Caco-2 (cell line): ENCODE data around the gene FRMD7. TPM values are rescaled to one million over a fixed set of nuclear protein-coding genes. Genes with fewer than 3 reads are reported as not detected.

ENCODE experiments used
- BruUV-seq: library from RNA; stranded (reverse); fragments of 400-500 nt; replicated peaks from 2 replicates; lab custom pipeline; 2021; lab: Mats Ljungman, UMichigan
- CTCF ChIA-PET: fragments of 300-600 bp; sonication (Branson Sonifier 250); formaldehyde crosslinking; loops from one replicate; lab custom pipeline; 2022; ENCODE audit warnings: antibody characterized with exemption; lab: Charles Lee
- POLR2A ChIA-PET: fragments of 300-600 bp; sonication (Branson Sonifier 250); formaldehyde crosslinking; loops from one replicate; lab custom pipeline; 2022; ENCODE audit warnings: antibody characterized with exemption; lab: Charles Lee
- DNase-seq, 2 experiments: peaks; one replicate each; pipeline versions ENCODE4 v3.0.0 to v3.0.0-alpha.2; 2020 to 2022
- H3K27me3 ChIP-seq: replicated peaks from 2 replicates; pipeline ENCODE4 v1.6.0; 2011; ENCODE audit warnings: low read length; ENCODE audit not compliant: control insufficient read depth, insufficient read depth
- H3K36me3 ChIP-seq: 2 replicates; pipeline ENCODE4 v1.5.1; 2011; ENCODE audit warnings: low read length; ENCODE audit not compliant: control insufficient read depth, insufficient read depth
- H3K4me1 ChIP-seq: fragments of 250-450 bp; sonication (Bioruptor Pico); 2 replicates; pipeline ENCODE4 v1.5.1; 2020; ENCODE audit warnings: mild to moderate bottlenecking
- H3K4me3 ChIP-seq: 2 replicates; pipeline ENCODE4 v1.5.1; 2011; ENCODE audit warnings: low read depth, mild to moderate bottlenecking, control low read depth, low read length
- H3K9me3 ChIP-seq: fragments of 250-450 bp; sonication (Bioruptor Pico); 2 replicates; pipeline ENCODE4 v1.5.1; 2020; ENCODE audit warnings: mild to moderate bottlenecking, moderate library complexity
- H3K27ac Mint-ChIP-seq: one replicate; pipeline ENCODE4 v1.8.0; 2022; ENCODE audit warnings: mixed read lengths; ENCODE audit not compliant: unreplicated experiment
- H3K27me3 Mint-ChIP-seq: one replicate; pipeline ENCODE4 v1.8.0; 2022; ENCODE audit warnings: mixed read lengths; ENCODE audit not compliant: insufficient read depth, unreplicated experiment
- H3K36me3 Mint-ChIP-seq: one replicate; pipeline ENCODE4 v1.8.0; 2022; ENCODE audit warnings: mild to moderate bottlenecking, mixed read lengths; ENCODE audit not compliant: insufficient read depth, unreplicated experiment
- H3K4me1 Mint-ChIP-seq: one replicate; pipeline ENCODE4 v1.8.0; 2022; ENCODE audit warnings: low read depth, mixed read lengths; ENCODE audit not compliant: unreplicated experiment
- H3K4me3 Mint-ChIP-seq: one replicate; pipeline ENCODE4 v1.8.0; 2022; ENCODE audit warnings: mild to moderate bottlenecking, moderate library complexity, mixed read lengths; ENCODE audit not compliant: unreplicated experiment
- H3K9me3 Mint-ChIP-seq: one replicate; pipeline ENCODE4 v1.8.0; 2022; ENCODE audit warnings: mixed read lengths; ENCODE audit not compliant: unreplicated experiment
- intact Hi-C: fragments of 100-400 bp; cut with micrococcal nuclease; formaldehyde crosslinking; loops from one replicate; pipeline ENCODE4 v1.10.0; 2022; ENCODE audit not compliant: unreplicated experiment
- total RNA-seq: library from RNA; stranded (reverse); gene quantifications from 2 replicates; pipeline ENCODE4 v1.2.3, GENCODE V29; 2022
- TF ChIP-seq, protein P1 (sequence below), 2 experiments: fragments of 200-600 bp in 1 of 2; IDR thresholded peaks; 1 replicate in 1 of 2; 2 replicates in 1 of 2; pipeline versions ENCODE4 v1.5.1 to v1.8.0; 2011 to 2022; ENCODE audit warnings: antibody characterized with exemption in 1 of 2, control low read depth in 1 of 2, inconsistent platforms in 1 of 2, low read depth in 1 of 2, low read length in 1 of 2, mild to moderate bottlenecking in 1 of 2, moderate library complexity in 1 of 2; ENCODE audit not compliant: insufficient read depth in 1 of 2, severe bottlenecking in 1 of 2, unreplicated experiment in 1 of 2

FRMD7 gene
- total RNA-seq, 1 experiment from 2014 or later, result not detected

GRCh38 chrX:132031867-132032266, 96.0 kb downstream of the FRMD7 start:
- CTCF ChIA-PET, result no interaction called here
- TF ChIP-seq, protein P1, sequence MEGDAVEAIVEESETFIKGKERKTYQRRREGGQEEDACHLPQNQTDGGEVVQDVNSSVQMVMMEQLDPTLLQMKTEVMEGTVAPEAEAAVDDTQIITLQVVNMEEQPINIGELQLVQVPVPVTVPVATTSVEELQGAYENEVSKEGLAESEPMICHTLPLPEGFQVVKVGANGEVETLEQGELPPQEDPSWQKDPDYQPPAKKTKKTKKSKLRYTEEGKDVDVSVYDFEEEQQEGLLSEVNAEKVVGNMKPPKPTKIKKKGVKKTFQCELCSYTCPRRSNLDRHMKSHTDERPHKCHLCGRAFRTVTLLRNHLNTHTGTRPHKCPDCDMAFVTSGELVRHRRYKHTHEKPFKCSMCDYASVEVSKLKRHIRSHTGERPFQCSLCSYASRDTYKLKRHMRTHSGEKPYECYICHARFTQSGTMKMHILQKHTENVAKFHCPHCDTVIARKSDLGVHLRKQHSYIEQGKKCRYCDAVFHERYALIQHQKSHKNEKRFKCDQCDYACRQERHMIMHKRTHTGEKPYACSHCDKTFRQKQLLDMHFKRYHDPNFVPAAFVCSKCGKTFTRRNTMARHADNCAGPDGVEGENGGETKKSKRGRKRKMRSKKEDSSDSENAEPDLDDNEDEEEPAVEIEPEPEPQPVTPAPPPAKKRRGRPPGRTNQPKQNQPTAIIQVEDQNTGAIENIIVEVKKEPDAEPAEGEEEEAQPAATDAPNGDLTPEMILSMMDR (IDR thresholded peaks at IDR 0.05; ENCODE audit: insufficient read depth in 1 of 2, low read depth in 1 of 2, low read length in 1 of 2, severe bottlenecking in 1 of 2, unreplicated experiment in 1 of 2), result no peak
- POLR2A ChIA-PET, result interaction anchor here (1.1 kb wide), 1 partner anchor 8 kb away, joined by 3 read pairs; no protein-coding TSS in a partner anchor
- no peaks in the 10 kb centered on the region for H3K27me3 Mint-ChIP-seq
- Histone ChIP-seq H3K4me3 (no peak overlapping the region), H3K4me1 (peaks cover 6% of the 10 kb centered on the region; the same call in 1 of the 2 replicates), H3K9me3 (no peaks in the 10 kb centered on the region), H3K36me3 (no peaks in the 10 kb centered on the region), H3K27me3 (no peaks in the 10 kb centered on the region)
- H3K9me3 Mint-ChIP-seq, result no peaks in the 10 kb centered on the region
- H3K4me3 Mint-ChIP-seq, result no peak overlapping the region
- intact Hi-C loops, result no loop called here
- H3K4me1 Mint-ChIP-seq, result peaks cover 33% of the 10 kb centered on the region
- no peak overlapping the region for H3K27ac Mint-ChIP-seq
- H3K36me3 Mint-ChIP-seq, result peaks cover 11% of the 10 kb centered on the region
- no peak for DNase-seq
- no TSS peak for BruUV-seq

GRCh38 chrX:132030264-132030663, 97.6 kb downstream of the FRMD7 start:
- H3K4me3 ChIP-seq, result no peak overlapping the region
- H3K9me3 ChIP-seq, result no peaks in the 10 kb centered on the region
- Mint-ChIP-seq H3K27me3 (no peaks in the 10 kb centered on the region), H3K27ac (no peak overlapping the region), H3K4me1 (peaks cover 33% of the 10 kb centered on the region), H3K4me3 (no peak overlapping the region), H3K36me3 (peaks cover 11% of the 10 kb centered on the region), H3K9me3 (no peaks in the 10 kb centered on the region)
- intact Hi-C loops, result no loop called here
- CTCF ChIA-PET, result no interaction called here
- no peaks in the 10 kb centered on the region for H3K27me3 ChIP-seq
- H3K36me3 ChIP-seq, result no peaks in the 10 kb centered on the region
- TF ChIP-seq, protein P1 (IDR thresholded peaks at IDR 0.05; ENCODE audit: insufficient read depth in 1 of 2, low read depth in 1 of 2, low read length in 1 of 2, severe bottlenecking in 1 of 2, unreplicated experiment in 1 of 2), result no peak
- no TSS peak for BruUV-seq
- DNase-seq, result no peak
- H3K4me1 ChIP-seq, result peaks cover 10% of the 10 kb centered on the region
- POLR2A ChIA-PET, result no interaction called here

Other genes starting within 250 kb of the FRMD7 start
- 36.8 and 37.1 TPM in 2 replicates for gene STK26, start 104.7 kb downstream of the FRMD7 start, total RNA-seq
- 24.9 and 26.6 TPM in 2 replicates for gene RAP2C, start 91.4 kb upstream of the FRMD7 start, total RNA-seq